SK-MEL-5 (cell line): Measurements from ENCODE around the gene ZNF532. TPM values are rescaled to one million over a fixed set of nuclear protein-coding genes. Genes with fewer than 3 reads are reported as not detected.

Experiments used
- DNase-seq: peaks from one replicate; pipeline ENCODE4 v3.0.0-alpha.2; 2016; ENCODE audit warnings: low read depth, low spot score
- in situ Hi-C: cut with HindIII; loops from 2 replicates; pipeline ENCODE4 v1.10.0; 2016; ENCODE audit warnings: low sequenced_read_pairs, high pct_unique_total_duplicates, low pct_unique_long_range_greater_than_20kb
- small RNA-seq, 2 experiments: library from RNA; depleted of rRNA; stranded (forward); fragments of <200 nt; gene quantifications; one replicate each; pipeline ENCODE3, GENCODE V24; 2014
- total RNA-seq: library from RNA; depleted of rRNA; stranded (reverse); fragments of >200 nt; shearing (Covaris generic); gene quantifications from 2 replicates; pipeline ENCODE4 v1.2.3, GENCODE V29; 2014; rRNA removed

The ZNF532 gene
- total RNA-seq, 1 experiment from 2014 or later: 7.3 TPM

GRCh38 chr18:59029663-59030429 is 165.2 kb downstream of the ZNF532 start:
- peak; percentile 97 for DNase-seq
- in situ Hi-C loops: no loop called here

- DNase-seq: no peak
- in situ Hi-C loops: no loop called here
These were observed 167.6 kb downstream of the ZNF532 start for GRCh38 chr18:59032308-59032707.

GRCh38 chr18:59033359-59033758 is 168.7 kb downstream of the ZNF532 start:
- DNase-seq: peak; percentile 43
- in situ Hi-C loops: no loop called here

- DNase-seq: no peak
- in situ Hi-C loops: no loop called here
These were observed 169.3 kb downstream of the ZNF532 start for GRCh38 chr18:59033974-59034373.

- in situ Hi-C loops: no loop called here
These were observed 170.9 kb downstream of the ZNF532 start for GRCh38 chr18:59035591-59035990.

More at GRCh38 chr18:59035591-59035990, 170.9 kb downstream of the ZNF532 start:
- DNase-seq: no peak

Small RNA genes within 50 kb of the gene (small RNA-seq; reads per million reads assigned to genes)
- 0 reads per million in 2 experiments for gene RF00096
- gene RNU2-69P: 0.06 to 1.5 reads per million in 2 experiments

Other genes with a start within 250 kb of the ZNF532 start
- not detected in 2 replicates for gene ALPK2, start 235.8 kb upstream of the ZNF532 start, total RNA-seq
- 15.2 and 16.7 TPM in 2 replicates for gene MALT1, start 193.4 kb upstream of the ZNF532 start, total RNA-seq